ENCODE results near the gene YPEL2.

YPEL2 gene

GRCh38 chr17:59357219-59357697 is 25.8 kb downstream of the YPEL2 start:
- DNase-seq, result no peak

DNA sequence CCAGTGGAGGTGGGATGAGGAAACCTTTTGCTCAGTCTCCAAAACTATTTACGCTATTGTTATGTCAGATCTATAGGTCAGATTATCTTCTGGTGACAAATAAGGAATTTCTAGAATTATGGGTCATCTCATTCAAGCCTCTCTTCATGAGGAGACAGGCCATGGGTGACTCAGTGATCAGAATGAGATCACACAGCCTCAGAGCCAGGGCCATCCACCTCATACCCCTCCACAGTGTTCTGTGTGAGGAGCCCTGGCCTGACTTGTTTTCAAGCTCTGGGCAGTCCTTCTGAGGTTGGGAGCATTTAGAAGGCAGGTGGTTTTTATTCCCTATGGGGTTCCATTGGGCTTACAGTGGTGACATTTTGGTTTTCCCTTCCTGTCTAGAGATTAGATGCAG is 26.5 kb downstream of the YPEL2 start:
- DNase-seq, result no peak

- DNase-seq, result no peak
Measured at GRCh38 chr17:59361386-59361785, 29.9 kb downstream of the YPEL2 start.

- peak; percentile 26 to 43 for DNase-seq
Measured at GRCh38 chr17:59361916-59362810, 30.7 kb downstream of the YPEL2 start.

- no peak for DNase-seq
Measured at GRCh38 chr17:59362811-59363205, 31.4 kb downstream of the YPEL2 start.

DNA sequence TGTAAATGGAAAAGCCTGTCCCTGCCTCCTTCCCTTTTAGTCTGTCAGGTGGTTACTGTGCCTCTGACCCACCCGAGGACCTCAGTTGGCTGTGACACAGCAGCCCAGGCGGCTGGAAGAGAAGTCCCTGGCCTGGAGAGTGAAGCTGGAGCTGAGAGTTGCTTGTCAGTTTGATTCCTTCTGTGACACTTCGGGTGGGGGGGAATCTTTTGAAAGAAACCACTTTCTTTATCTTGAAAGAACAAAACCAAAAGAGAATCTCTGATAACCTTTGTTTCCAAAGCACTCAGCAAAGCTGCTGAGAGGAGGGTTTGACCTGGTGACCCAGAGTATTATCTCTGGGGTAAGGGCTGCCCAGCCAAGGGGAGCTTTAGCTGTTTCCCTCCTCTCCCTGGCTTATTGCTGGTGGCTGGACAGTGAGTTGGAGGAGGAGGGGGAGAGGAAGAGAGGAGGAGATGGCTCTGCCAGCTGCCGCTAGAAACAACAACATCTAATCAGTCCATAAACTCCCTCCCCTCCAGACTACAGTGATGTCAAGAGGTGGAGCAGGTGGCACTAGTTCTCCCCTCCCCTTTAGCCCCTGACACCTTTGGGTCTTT is 34.0 kb downstream of the YPEL2 start:
- no peak for DNase-seq

- DNase-seq, result peak; percentile 52 to 57
Measured at GRCh38 chr17:59366040-59366757, 34.7 kb downstream of the YPEL2 start.

DNA sequence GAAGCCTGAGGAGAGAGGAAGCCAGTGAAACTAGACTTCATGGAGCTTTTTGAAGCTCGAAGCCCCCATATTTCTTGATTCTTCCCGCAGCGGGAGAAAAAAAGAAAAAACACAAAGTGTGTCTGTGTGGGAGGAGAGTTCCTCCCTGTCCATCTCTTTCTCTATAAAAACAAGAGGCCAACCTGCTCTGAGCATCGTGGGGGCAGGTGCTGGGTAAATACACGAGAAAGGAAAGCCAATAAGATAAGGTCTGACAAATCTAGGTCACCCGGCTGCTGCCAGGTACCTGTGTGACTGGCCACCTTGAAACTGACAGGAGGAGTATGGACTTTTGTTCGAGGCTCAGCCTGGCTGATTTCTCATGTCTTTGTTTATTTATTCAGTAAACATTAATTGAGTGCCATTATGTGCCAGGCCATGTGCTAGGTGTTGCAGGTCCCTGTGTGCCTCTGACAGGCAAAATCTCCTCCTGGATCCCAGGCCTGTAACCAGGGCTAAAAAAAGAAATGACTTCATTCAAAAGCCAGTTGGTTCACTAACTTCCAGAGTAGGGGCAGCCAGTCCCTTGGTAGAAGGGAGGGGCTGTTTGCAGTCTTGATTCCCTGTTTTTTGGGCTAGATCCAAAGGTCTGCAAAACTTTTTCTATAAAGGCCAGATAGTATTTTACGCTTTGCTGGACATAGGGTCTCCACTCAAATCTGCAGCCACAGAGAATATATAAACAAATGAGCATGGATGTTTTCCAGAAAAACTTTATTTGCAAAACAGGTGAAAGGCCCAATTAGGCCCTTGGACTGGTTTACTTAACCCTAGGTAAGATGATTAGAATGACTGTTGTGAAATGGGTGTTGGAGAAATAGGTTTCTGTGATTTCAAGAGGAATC is 35.6 kb downstream of the YPEL2 start:
- no peak for DNase-seq

DNA sequence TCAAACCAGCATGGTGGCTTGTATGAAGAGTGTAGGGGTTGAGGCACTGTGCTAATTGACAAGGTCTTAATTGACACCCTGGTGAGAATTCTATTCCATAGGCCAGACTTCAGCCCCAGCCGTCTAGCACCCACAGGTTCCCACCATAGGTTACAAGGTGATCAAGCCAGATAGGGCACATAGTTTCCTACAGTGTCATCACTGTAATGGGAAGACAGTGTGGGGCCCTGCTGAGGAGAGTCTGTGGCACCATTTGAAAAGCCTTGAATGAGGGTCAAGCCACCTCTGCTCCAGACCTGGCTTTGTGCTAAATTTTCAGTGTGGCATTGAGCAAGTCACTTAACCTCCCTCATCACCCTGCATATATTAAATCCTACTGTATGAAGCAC is 36.2 kb downstream of the YPEL2 start:
- no peak for DNase-seq

DNA sequence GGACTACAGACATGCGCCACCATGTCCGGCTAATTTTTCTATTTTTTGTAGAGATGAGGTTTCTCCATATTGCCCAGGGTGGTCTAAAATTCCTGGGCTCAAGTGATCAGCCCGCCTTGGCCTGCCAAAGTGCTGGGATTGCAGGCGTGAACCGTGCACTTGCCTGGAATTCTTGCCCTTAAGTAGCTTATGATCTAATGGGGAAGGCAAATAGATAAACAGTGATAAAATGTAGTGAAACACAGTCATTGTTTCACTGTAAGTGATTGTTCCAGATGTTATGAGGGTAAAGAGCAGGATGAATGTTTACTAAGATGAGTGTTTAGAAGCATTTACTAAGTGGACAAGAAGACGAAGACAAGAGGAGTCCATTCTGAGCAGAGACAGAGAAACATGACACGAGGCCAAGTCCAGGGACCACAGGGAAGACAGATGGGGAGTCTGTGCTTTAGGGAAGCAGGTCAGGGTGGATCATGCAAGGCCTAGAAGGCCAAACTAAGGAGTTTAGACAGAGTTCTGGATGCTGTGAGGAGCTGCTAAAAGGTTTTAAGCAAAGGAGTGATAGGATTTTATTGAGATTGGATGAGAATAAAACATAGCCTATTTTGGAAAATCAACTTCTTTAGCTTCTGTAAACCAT is 36.9 kb downstream of the YPEL2 start:
- DNase-seq, result no peak

DNA sequence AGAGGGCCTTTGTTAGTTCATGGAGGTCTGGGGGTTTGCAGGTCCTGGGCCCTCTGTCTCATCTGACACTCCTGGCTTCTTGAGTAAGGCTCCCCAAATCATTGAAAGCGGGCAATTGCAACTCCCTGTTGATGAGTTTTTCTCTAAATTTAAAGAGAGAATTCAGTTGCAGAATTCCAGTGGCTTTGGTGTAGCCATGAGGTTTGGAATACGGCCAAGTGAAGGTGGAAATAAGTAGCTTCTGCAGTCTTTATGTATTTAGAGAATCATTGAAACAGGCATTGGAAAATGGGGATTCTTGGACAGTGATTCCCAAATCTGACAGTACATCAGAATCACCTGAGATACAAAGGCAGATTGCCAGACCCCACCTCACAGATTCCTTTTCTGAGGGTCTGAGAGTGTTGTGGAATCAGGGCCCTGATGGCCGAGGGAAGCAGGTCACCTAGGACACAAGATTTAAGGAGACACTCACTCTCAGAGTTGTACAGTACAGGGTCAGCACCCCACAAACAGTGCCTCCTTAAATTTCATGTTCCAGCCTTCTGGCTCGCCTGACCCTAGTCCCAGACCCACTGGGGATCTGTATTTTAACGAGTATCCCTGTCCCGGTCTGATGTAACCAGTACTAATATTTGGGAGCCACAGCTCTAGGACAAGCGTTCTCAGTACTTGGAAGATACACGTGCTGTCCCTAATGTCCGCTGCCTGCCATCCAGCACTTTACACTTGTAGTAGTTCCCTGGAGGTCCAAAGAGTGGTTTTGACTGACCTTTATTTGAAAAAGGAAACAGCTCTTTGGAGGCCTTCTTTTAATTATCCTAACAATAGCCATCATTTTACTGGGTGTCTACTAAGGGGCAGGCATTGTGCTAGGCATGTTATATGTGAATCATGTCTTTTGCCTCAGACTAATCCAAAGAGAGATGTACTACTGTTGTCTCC is 37.8 kb downstream of the YPEL2 start:
- DNase-seq, result no peak

DNA sequence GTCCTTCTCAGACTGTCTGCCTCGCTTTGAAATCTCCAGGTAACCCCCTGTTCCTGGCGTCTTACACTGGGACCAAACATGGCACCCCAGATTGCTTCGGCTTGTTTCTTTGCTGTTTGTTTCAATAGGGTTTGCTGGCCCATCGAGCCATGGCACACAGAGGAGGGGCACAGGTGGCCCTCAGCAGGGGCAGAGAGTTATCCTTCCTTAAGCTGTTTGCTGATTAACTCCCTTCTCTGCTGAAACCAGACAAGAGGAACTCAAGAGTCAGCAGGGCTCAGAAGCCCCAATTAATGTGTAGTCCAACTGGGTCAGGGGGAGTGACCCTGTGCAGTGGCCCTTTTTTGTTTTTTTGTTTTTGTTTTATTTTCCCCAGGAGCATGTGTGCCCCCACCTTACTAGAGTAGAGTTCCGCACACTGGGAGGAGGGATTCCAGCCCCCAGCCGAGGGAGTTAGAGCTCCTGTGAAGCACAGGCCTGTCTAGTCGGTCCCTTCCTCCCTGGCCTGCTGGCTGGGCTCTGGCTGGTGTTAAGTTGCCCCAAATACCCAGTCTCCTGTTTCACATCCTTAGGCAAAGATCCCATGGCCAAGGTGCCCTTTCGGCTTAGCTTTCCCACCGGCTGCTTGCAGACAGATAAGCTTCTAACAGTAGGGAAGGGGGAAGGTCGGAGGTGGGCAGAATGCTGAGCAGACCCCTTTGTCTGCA is 39.3 kb downstream of the YPEL2 start:
- DNase-seq, result no peak

DNA sequence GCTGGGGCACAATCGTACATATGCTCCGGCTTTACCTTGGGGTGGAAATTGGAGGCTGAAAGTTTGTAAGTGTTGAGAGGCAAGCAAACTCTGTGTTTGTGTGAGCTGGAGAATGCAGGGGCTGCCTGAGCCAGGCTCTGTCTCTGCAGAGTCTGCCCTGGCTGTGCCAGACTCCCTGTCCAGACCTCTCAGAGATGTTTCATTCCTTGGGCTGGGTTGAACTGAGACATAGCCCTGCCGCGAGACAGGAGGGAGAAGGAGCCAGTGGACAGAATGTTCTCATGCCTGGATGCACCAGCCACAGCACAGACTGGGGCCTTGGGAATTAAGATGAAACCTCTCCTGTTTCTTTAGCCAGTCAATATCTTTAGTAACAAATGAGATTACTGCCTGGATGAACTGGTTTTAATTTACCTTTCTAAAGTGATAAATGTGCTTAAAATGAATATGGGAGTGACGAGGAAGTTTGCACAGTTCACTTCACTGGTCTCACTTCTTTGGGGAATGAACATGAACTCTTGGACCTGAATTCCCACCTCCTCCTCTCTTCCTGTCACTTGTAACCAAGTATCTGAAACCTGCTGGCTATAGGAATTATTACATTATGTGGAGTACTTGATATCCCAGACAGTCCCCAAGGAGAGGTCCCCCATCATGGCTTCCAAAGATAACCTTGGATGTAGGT is 40.1 kb downstream of the YPEL2 start:
- no peak for DNase-seq

DNA sequence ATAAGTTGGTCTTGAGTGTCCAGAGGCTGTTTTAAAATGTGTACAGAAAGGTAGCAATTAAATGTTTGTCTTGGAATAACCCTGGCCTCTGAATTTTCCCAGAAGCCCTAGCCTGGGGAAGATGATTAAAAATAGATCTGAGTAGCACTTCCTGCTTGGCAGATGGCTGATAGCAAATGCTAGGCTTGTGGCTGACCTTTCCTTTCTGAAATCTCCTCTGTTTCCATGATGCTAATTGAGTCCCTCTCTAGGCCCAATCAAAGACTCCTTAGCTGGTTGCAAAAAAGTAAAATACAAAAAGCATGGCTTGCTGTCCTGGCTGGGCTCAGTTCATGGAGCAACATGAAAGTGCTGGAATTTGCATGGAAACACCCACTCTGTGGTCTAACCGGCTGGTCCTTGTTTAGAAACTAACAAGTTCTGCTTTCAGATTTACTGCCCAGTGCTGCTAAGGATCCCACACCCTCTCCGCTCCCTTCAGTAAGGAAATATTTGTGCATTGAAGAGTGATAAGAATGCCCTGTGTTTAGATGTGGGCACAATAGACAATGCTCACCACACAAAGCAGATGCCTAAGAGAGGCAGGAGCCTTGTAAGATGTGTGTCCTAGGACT is 40.8 kb downstream of the YPEL2 start:
- peak; percentile 55 to 72 for DNase-seq

- no peak for DNase-seq
Measured at GRCh38 chr17:59373882-59374495, 42.5 kb downstream of the YPEL2 start.

DNA sequence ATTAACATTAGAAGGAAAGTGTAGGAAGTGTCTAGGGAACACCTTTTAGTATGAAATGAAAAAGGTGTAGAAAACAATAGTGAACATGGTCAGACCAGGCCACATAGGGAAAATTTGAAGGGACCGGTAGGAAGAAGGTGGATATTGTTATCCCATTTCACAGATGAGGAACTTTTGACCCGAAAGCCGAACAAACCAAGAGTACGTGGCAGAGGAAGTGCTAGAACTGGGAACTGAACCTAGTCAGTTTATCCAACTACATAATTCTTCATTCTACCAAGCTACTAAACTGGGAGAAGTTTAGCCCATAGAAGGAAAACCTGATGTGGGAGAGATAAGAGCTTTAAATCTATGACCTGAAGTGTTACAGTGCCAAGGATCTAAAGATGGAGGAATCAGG is 43.2 kb downstream of the YPEL2 start:
- no peak for DNase-seq

- DNase-seq, result no peak
Measured at GRCh38 chr17:59375857-59376256, 44.4 kb downstream of the YPEL2 start.

DNA sequence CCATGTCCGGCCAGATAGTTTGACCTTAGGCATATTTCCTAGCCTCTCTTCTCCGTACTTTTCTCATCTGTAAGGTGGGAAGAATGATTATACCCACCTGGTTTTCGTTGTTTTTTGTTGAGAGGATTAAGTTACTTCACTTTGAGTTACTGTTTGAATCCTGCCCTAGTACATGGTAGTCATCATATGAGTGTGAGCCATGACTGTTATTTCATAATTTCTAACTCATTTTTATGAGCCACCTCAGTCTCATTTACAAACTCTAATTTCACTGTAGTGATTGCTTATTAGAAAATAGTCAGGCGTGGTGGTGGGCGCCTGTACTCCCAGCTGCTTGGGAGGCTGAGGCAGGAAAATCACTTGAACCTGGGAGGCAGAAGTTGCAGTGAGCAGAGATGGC is 45.1 kb downstream of the YPEL2 start:
- no peak for DNase-seq

GRCh38 chr17:59377410-59377809 is 46.0 kb downstream of the YPEL2 start:
- no peak for DNase-seq

Measured in Kasumi-1 (cell line).